Kidney glomerular epithelial cell (primary cell): ENCODE measurements around the gene COX6B2.

ENCODE experiments used
- DNase-seq: peaks from one replicate; lab custom pipeline; 2025; lab: John Stamatoyannopoulos, UW

COX6B2 gene

DNA sequence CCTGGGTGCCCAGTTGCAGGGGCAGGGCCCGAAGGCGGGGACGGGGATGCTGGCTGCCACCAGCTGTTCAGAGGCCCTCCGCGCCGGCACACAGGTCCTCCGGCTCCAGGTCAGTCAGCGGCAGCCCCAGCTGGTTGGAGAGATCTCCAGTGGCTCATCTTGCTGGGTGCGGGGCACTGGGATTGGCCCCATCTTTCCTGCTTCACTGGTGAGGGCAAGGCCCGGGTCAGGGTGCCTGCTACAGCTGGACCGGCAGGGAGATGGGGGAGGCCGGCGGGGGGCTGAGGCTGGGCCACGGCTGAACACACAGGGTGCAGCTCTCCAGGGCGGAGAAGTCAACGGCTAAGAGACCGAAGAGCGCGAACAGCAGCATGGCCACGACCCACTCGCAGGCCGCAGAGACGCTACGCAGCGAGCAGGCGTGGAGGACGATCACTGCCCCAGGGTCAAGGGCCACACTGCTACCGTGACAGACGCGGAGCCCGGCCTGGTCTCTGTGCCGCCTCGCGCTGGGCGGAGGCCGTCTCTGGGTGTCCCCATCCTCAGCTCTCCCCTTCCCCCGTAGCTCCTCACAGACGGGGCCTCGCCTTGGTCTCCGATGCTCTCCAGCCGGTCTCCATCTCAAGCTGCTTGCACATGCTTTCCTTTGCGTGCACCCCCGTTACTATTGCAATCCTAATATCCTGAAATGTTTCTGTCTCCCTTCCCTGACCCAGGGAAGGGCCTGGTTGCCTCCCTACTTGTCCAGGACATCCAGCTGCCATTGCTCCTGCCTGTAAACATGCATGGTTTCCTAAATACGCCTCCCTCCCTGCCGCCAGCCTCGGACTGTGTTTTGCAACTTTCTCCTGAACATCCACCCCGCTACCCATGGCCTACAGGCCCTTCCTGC lies 41.7 kb downstream of the COX6B2 start:
- no peak for DNase-seq

DNA sequence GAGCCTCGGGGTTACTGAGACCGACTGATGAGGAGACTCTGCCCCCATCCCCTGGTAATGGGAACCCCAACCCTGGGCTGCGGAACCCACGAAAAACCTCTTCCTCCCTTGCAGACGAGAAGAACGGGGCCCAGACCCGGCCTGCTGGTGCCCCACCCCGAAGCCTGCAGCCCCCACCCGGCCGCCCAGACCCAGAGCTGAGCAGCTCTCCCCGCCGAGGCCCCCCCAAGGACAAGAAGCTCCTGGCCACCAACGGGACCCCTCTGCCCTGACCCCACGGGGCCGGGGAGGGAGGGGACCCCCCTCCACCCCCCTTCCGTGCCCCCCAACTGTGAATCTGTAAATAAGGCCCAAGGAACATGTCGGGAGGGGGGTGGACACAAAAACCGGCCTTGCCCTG lies 42.7 kb downstream of the COX6B2 start:
- DNase-seq = no peak

DNA sequence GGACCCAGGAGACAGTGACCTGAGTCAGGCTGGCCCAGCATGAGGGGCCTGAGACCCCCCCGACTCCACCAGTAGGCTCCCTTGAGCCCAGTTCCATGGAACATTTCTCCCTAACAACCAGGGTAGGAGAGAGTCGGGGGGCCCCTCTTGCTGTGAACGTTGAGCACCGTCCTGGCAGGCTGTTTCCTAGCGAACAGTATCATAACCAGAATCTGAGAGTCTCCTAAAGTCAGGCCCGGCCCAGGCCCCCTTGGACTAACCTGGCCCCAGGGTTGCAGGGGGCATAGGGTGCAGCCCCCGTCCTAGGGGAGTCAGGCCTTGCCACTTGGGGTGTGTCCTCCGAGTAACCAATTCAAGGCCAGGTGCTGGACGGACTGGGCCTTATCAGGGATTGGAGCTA lies 43.1 kb downstream of the COX6B2 start:
- no peak for DNase-seq

DNA sequence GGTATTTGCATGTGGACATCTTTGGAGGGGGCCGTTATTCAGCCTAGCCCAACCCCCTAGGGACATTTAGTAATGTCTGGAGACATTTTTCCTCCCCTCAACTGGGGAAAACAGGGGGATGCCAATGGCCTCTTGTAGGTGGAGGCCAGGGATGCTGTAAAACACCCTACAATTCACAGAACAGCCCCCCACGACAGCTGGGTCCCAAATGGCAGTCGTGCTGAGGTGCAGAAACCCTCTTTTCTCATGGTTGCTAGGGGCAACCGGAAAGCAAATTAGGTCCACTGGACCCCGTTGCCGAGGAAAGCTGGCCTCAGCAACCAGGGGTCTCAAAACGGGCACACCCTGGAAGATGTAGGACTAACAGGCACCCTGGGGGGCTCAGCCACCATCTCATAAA lies 44.0 kb downstream of the COX6B2 start:
- no peak for DNase-seq

DNA sequence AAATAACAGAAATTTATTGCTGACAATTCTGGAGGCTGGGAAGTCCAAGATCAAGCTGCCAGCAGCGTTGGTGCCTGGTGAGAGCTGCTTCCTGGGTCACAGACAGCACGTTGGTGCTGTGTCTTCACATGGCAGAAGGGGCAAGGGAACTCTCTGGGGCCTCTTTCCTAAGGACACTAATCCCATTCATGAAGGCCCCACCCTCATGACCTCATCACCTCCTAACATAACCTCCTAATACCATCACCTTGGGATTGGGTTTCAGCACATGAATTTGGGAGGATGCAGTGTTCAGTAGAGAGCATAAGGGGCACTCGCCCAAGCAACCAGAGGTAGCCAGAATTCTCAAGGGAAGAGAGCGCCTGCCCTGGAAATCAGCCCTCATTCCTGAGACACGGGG lies 45.1 kb downstream of the COX6B2 start:
- DNase-seq = no peak

DNA sequence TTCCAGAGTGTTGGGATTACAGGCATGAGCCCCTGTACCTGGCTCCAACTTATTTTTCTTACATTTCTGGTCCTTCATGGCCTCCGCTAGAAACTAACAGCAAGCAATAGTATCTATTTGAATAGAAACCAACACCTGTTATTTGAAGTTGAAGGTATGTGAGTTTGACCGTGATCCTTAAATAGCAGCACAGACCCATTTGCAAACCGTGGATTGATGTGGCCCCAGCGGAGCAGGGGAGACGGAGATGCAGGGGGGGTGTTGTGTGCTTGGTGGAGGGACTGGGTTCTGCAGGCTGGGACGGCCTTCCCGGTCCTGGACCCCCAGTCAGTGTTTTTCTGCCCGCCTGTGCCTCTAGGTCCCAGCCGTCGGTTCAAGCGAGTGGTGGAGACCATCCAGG lies 46.2 kb downstream of the COX6B2 start:
- DNase-seq = no peak

DNA sequence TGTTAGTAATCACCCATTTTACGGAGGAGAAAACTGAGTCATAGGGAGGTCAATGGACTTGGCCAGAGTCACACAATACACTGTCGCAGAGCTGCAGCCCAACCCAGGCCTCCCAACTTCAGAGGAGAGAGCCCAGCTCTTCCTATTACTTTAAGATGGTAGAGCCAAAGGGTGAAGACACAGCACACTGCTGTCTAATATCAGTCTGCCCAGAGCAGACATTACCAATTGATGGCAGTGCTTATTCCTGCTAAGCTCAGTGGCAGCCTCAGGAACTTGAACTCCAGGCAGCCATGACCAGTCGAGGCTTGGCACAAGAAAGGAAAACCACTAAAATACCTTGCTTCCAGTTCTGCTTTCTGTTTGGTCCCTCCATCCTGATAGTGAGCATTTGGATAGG lies 47.8 kb downstream of the COX6B2 start:
- DNase-seq = no peak

DNA sequence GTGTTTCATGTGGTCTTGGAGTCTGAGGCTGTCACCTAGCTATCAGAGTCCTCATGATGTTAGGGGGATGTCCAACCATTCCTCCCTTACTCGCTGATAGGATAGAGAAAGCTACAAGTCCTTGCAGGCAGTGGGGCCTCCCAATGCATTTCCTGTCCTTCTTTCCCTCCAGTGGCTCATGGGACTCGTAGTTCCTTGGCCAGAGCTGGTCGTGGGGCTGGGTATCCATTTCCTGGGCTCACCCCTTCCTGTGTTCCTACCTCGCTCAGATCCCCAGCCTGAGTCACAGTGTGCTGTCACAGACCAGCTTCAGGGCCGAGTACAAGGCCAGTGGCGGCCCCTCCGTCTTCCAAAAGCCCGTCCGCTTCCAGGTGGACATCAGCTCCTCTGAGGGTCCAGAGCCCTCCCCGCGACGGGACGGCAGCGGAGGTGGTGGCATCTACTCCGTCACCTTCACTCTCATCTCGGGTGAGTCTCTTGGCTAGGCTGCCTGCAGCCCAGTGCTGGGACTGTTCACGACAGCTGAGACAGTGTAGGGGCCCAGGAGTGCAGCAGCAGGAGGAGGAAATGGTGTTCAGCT lies 48.4 kb downstream of the COX6B2 start:
- DNase-seq = no peak

DNA sequence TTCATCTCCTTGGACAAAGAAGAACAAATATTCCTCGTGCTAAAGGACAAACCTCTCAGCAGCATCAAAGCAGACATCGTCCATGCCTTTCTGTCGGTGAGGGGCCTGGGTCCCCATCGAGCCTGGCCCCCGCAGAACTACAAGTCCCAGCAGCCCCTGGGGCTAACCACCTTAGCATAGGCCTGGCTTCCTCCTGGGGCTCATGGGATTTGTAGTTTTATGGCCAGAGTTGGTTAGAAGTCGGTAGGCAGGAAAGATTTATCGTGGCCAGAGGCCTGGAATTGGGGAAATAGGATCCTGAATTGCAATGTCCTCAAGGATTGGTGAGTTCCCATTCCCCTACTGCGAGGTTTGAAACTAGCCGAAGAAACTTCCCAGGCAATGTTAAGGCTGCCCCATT lies 49.0 kb downstream of the COX6B2 start:
- no peak for DNase-seq

DNA sequence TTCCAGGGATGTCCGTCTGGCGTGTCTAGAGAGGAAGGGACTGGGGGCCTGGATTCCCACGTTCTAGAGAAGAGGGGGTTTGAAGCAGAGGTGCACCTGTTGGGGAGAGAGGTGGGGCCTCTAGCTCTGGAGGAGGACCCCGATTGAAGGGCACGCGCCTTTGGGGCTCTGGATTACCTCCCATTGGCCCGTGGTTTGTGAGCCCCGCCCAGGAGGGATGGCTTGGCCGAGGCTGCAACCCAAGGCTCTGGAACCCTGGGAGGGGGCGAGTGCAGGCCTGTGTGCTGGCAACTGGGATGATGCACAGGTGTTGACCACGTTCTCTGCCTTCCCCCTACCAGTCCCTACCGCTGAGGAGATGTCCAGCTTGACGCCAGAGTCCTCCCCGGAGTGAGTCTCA lies 49.5 kb downstream of the COX6B2 start:
- no peak for DNase-seq

DNA sequence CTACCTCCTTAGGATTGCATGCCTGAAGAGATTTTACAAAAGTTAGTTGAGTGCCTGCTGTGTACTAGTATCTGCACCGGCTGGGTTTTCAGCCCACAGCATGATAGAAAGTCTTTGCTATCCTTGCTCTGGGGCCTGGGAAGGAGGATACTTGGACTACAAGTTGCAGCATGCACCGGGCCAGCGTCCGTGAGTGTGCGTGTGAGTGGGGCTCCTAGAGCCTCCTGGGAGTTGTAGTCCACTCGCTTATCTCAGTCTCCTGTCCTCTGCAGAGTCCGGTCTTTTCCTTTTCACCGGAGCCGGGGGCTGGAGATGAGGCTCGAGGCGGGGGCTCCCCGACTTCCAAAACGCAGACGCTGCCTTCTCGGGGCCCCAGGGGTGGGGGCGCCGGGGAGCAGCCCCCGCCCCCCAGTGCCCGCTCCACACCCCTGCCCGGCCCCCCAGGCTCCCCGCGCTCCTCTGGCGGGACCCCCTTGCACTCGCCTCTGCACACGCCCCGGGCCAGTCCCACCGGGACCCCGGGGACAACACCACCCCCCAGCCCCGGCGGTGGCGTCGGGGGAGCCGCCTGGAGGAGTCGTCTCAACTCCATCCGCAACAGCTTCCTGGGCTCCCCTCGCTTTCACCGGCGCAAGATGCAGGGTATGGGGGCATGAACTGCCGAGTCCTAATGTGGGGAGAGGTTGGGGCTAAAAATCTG lies 50.1 kb downstream of the COX6B2 start:
- no peak for DNase-seq

DNA sequence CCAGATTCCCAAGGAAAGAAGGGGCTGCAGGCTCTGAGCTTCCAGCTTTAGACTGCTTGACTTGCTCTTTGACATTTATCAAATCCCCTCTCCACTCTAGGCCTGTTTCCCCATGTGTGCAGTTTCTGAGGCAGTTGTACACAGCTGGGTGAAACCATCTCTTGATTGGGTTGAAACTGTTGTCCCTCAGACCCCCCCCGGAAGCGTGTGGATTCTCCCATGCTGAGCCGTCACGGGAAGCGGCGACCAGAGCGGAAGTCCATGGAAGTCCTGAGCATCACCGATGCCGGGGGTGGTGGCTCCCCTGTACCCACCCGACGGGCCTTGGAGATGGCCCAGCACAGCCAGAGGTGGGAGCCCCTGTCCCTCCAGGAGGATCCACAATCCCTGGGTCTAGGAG lies 51.0 kb downstream of the COX6B2 start:
- DNase-seq = no peak

DNA sequence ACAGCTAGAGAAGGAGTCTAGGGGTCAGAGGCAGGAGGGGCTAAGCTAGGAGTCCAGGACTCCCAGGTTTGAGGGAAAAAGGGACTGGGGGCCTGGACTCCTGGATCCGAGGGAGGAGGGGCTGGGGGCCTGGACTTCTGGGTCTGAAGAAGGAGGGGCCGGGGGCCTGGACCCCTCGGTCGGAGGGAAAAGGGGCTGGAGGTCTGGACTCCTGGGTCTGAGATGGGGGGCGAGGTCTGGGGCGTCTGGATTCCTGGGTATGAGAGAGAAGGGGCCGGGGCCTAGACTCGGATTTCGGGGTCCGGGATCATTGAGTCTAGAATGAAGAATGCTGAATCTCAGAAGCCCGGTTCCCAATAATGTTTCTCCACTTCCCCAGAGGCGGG lies 52.2 kb downstream of the COX6B2 start:
- DNase-seq = no peak

DNA sequence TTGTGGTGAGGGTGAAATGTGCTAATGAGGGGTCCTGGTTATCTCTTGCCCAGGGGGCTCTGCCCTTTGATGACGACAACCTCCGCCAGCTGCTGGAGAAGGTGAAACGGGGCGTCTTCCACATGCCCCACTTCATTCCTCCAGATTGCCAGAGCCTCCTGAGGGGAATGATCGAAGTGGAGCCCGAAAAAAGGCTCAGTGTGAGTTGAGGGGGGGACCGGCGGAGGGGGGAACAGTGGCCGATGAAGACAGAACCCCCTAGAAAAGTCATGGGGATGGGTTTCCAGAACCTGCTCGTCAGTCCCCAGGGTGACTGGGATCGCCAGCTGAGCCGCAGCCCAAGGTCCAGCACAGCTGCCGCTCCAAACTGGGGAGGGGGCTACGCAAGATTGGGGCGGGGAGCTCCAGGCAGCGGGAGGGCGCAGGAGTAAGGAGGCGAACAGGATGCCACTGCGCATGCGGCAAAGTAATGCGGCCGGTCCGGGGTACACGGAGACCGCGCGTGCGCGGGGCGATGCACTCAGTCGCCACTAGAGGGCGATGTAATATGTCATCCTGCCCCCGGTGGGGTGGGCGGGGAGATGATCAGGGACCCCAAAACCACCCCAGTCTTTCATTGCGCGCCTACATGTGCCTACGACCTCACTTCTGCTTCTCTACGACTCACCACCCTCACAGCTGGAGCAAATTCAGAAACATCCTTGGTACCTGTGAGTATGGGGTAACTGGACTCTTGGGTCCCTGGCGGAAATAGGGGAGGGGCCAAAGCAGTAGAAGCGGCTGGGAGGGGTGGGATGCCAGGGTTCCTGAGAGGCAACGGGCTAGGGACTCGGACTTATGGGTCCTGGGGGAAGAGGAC lies 52.8 kb downstream of the COX6B2 start:
- DNase-seq = peak; percentile 31

DNA sequence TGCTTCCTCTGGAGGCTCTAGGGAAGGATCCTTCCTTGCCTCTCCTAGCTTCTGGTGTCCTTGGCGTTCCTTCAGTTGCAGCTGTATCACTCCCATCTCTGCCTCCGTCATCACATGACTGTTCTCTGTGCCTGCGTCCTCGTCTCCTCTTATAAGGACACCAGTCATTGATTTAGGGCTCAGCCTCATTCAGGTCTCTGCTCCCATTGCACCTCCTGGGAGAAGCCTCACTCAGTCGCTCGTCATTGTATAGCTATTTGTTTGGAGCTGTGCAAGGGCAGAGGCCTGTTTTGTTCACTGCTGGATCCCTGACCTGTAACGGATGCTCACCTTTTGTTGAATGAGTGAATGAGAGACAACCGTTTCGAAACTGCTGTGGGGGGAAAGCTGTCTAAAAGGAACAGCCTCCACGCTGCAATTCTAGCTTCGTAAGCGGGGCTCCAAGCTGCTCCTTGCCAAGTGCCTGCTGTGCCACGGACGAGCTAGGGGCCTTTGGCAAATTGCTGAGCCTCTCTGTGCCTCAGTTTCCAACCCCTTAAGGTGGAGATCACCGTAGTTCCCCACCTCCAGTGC lies 53.5 kb downstream of the COX6B2 start:
- DNase-seq = no peak

DNA sequence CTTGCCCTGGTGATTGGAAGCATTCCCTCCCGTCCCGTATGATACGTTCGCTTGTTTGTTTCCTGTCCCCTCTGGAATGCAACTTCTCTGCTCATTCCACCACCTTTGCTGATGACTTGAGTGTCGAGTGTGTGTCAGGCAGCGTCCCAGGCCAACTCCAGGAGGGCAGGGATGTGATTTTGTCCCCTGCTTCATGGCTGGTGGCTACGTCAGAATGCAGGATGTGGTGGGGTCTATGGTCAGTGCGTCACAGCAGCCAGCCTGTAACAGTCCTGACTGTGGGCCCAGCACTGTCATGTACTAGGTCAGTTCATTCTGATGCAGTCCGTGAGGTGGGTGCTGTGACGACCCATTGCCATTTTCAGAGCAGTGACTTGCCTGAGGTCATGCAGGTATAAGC lies 54.5 kb downstream of the COX6B2 start:
- no peak for DNase-seq
